SHP77 (cell line): ENCODE data around the gene ARHGAP23.
"Not testable (repeated sequence)": the region's sequence is repeated elsewhere in the genome, so short reads cannot be mapped to it uniquely, and the experiment has no call there.

Experiments used
- DNase-seq, 2 experiments: peaks; one replicate each; lab custom pipeline; 2025; lab: John Stamatoyannopoulos, UW

Gene ARHGAP23

DNA sequence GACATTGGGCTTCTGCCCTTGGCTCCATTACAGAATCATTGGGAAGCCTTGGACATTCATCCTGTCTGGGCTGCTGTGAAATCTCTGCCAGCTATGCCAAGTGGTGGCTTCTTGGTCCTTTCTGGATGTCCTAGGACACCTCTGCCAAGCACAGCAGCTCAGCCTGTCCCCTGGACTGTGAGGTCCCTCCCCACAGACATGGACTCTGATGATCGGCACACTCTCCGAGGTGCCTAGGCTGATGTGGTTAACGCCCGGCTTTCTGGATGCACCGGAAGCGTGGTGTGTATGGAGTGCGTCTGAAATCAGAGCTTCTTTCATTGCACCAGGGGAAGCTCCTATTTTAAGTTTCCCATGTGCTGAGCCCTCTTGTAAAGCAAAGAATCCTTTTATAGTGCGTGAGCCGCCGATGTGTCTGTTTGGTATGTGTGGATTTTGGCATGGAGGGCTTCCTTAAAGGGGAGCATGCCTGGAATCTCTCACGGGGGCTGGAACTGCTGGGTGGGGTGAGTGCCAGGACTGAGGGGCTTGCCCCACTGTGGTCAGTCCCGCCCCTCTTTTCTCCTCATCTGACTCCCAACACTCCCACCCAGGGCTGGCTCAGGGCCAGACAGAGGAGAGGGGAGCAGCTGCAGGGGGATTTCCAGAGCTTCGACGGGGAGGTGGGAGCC, 7.0 kb upstream of the ARHGAP23 start:
- DNase-seq: no peak

DNA sequence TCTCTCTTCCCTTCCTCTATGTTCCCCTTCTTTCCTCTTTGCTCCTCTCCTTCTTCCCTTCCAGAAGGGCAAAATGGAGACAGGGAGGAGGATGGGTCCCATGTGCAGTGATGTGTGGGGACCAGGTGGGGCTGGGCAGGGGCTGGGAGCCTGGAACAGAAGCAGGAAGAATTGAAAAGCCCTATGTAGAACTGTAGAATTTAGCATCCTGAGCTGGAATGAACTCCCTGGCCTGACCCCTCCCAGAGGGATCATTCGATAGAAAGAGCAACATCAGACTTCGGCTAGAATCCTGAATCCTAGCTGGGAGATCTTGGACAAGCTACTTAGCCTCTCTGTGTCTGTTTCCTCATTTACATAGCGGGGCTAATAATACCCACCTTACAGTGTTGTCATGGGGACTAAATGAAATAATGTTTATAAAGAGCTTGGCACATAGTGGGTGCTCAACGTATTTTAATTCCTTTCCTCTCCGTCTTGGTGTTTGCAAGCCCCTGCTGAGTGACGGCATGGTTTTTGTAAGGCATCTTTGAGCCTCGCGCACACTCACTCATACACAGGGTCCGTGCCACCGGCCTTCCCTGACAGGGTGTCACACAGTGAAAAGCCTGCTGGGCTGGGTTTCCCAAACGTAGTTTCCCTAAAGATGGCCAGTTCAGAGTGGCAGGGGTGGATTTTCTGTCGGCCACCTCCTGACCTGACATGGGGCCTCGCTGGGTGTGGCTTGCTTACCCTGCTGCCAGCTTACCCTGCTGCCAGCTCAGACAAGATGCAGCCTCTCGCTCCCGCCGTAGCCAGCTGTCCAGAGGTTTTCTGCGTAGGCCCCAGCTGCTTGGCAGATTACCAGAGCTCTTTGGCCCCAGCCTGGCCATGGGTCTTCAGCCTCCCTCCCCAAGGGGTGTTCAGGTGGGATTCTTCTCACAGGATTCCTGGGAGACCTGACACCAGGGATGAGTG, 6.1 kb upstream of the ARHGAP23 start:
- peak; percentile 48 to 69 for DNase-seq

DNA sequence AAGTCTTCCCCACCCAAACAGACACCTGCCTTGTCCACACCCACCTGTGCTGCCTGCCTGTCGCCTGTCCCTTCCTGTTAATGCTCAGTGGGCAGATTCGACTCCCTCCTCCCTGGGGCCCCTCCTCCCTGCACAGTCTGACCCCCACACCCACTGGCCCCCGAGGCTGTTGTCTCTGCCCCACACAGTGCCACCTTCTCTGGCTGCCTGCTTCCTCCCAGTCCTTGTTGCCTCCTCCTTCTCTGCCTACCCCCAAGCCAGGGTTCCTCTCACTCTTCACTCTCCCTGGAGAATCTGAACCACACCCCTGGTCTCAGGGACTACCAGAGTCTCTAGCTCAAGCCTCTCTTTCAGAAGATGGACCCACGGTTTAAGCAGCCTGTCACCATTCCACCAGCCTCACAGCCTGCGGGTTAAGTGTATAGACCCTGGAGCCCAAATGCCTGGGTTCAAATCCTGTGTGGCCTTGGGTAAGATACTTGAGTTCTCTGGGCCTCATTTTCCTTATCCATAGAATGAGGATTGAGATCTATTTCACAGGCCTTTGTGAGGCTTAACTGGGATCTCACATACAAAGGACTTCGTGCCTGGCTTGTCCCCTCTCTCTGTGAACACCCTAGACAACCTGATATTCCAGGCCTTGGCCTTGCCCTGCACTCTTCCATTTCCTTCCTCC, 3.8 kb upstream of the ARHGAP23 start:
- DNase-seq: no peak

DNA sequence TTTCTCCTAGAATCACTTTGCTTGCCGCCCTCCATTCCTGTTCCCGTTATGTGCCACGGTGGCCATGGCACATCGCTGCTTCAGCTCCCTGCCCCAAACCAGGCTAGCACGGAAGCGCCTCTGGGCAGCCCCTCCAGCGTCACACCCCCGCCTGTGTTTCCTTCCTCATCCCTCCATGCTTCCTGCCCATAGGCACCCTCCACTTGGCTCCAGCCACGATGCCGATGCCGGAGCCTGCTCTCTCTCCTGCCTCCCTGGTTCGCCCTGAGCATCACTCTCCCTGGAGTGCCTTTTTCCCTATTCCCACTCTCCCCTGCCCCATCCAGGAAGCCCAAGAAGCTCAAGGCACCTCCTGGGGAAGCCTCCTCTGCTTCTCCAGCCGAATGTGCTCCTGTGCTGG, 3.2 kb upstream of the ARHGAP23 start:
- no peak for DNase-seq

DNA sequence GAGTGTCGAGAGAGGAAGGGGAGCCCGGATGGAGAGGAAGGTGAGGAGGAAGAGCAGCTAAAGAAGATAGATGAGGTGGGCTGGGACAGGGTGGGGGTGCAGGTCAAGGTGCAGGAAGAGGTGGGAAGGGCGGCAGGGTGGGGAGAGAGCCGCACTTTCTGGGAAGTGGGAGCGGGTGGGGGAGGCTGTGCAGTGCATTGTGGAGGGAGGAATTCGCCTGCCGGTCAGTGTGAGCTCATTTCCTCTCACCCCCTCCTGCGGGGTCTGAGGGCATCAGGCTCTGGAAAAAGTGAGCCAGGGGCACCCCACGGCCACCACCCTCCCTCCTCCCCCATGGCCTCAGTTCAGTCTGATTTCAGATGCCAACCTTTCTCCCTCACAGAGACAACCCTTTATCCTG, 2.5 kb upstream of the ARHGAP23 start:
- no peak for DNase-seq

DNA sequence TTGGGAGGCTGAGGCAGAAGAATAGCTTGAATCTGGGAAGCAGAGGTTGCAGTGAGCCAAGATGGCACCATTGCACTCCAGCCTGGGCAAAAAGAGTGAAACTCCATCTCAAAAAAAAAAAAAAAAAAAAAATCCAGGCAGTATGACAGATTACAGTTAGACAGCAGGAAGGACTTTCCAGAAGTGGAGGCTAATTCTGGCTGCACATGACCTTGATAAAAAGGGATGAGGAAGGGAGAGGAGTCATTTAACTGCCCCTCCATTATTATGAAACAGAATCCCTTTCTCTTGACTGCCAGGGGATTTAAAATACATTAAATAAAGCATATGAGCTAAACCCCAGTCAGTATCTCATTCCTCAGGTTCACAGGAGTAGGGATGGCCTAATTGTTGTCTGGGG, 1.8 kb upstream of the ARHGAP23 start:
- no peak for DNase-seq

DNA sequence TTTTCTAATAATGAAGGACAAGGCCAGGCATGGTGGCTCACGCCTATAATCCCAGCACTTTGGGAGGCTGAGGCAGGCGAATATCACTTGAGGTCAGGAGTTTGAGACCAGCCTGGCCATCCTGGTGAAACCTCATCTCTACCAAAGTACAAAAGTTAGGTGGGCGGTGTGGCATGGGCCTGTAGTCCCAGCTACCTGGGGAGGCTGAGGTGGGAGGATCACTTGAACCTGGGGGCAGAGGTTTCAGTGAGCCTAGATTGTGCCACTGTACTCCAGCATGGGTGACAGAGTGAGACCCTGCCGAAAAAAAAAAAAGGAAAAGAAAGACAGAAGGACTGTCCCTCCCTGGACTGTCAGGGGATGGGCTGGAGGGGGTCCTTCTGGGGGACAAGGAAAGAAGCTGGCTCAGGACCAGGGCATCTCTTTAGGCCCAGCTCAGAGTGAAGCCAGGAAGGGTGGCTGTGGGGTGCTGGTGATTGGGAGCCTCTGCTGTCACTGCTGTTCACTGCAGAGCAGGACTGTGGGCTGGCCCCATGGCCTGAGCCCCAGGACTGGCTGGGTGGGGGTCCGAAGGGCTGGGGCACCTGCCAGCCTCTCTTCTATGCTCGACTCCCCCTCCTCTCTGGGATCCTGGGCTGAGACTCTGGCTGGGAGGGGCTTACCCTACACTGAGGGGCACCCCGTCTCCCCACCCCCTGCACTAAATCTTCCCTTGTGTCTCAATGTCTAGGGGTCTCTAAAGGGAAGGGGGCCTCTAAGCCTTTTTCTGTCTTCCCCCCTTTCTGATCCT, 909 bp upstream of the ARHGAP23 start:
- no peak for DNase-seq

DNA sequence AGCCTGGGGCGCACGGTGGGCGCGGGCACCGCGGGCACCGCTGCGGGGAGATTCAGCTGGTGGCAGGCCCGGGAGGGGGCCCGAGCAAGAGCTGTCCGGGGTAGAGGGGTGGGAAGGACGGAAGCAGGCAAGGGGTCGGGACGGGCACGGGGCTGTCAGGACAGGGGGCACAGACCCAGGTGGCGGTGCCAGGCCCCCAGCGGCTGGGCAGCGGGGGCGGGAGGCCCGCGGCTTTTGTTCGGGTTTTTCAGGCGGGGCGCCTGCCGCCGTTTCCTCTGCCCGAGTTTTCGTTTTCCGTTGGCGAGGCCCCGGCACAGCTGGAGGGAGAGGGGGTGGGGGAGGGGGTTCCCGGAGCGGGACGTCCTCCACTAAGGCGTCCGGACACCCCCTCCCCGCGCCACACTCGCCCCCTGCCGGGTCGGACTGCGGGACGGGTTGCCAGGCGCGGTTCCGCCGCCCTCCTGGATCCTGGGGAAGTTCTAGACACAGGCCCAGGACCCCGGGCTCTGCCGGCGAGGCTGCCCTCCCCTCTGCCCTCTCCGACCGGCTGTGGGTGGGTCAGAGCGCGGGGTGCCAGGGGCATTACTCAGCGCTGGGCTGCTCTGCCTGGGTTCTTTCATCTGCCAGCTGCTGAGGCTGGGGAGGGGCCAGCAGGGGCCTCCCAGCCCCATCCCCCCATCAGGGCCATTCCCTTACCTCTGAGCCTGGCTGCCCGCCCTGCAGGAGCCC, 543 bp downstream of the ARHGAP23 start:
- DNase-seq: no peak

DNA sequence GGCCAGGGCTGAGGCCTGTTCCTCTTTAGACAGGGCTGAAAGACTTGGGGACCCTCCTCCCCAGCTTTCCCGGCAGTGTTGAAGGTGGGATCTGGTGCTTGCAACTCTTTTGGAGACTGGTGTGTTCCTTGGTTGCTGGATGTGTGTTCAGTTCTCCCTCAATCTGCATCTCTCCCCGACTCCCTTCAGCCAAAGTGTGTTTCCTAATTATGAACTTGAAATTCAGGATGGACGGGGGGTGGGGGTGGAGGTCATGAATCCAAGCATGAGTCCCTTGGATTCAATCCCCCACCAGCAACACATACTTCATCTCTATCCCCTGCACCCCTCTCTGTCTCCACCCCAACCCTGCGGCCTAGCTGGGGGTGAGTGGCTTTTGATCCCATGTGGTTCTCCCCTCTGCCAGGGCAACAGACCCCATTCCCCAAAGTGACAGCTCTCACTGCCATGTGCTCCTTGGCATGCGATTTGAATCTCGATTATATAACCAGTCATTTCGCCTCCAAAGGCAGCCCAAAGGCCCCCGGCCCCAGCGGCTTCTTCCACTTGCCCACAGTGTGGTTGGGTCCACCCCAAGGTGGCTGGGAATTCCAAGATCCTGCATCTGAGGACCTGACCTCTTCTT, 1.3 kb downstream of the ARHGAP23 start:
- no peak for DNase-seq

DNA sequence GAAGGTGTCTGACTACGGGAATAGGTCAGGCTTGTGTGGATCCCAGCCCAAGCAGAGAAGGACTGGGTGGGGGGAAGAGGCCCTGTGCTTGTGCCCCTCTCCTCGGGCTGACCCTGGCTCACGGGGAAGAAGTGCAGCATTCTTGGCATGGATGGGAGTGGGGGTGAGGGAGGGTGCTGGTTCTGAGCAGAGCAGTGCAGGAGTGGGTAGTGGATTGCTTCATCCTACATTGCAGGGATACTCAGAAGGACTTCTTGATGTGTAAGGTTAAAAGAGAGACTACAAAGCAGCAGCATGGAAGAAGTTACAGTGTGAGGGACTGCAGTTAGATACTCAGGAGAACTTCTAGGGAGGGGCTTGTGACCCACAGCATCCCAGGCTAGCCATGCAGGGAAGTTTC, 2.1 kb downstream of the ARHGAP23 start:
- DNase-seq: no peak

DNA sequence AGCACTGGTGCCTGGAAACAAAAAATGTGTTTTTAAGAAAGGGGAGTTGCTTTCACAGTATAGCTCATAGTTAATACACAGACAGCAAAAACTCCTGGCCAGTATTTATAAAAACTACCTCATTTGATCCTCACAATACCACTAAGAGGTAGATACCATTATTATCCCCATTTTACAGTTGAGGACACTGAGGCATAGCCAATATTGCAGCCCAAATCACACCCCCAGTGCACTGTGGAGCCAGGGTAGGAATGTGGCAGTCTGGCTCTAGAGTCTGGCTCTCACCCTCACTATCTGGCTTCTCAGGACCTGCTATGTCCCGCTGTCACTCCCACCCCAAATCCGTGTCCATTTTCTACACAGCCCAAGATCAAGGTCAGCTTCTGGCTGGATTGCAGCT, 2.6 kb downstream of the ARHGAP23 start:
- no peak for DNase-seq

DNA sequence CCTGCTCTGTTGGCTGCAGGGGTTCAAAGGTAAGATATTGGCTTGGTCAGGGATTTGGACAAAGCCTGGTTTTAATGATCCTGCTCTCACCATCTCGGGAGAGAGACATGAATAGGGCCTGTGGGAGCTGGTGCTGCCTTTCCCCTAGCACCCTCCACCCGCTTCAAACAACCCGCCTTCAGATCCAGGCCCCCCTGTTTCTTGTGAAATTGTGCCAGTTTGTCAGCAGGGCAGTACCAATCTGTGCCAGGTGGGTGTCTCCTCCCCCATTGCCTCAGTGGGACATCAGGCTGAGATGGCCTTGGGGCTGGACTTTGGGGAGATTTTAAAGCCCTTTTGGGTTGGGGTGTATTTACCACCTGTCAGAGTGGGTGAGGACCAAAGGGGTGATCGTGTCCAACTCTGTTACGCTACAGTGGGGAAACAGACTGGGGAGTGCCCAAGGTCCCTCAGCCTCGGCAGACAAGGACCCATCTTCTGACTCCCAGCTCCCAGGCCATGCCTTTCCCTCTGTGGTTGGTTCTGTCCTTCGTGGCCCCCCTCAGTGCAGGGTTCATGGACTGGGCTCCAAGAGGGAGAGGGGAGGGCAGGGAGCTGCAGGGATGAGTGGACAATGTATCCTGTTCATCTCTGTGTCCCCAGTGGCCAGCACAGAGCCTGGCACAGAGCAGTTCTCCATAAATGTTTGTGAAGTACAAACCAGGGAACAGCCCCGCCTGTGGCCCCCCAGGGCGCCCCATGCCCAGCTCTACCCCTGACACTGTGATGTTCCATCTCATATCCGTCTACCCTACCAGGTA, 3.3 kb downstream of the ARHGAP23 start:
- no peak for DNase-seq

DNA sequence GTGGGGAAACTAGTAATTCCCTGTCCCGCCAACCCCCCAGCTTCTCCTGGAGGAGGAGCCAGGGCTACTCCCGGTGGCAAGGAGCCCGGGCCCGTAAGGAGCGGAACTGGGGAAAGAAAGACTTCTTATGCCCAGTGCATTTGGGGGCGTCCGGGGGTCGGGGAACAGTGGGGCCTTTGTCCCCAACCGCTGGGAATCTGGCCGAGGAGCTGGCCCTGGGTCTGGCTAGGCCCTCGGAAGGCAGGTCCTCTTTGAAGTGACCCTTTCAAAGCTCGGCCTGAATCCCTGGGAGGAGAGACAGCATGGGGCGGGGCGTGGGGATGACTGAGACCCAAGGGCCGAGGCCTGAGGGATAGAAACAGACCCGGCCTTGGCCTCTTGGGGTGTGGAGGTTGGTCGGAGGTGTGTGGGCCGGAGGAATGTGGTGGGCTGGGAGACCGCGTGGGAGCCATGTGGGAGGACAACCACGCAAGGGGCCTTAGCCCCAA, 6.0 kb downstream of the ARHGAP23 start:
- no peak for DNase-seq

DNA sequence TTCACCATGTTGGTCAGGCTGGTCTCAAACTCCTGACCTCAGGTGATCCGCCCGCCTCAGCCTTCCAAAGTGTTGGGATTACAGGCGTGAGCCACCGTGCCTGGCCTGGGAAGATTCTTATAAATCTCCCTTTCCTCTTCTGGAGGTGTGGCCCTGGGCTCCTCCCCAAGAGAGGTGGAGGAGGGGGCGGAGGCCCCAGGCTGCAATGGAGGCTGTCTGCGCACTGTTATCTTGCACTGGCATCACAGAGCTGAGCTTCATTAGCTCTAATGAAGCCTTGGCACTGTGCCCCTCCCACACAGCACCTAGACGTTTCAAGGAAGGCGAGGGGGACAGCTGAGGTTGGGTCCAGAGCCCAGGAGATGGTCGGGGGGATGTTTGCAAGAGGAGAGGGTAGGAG, 7.5 kb downstream of the ARHGAP23 start:
- DNase-seq: no peak

DNA sequence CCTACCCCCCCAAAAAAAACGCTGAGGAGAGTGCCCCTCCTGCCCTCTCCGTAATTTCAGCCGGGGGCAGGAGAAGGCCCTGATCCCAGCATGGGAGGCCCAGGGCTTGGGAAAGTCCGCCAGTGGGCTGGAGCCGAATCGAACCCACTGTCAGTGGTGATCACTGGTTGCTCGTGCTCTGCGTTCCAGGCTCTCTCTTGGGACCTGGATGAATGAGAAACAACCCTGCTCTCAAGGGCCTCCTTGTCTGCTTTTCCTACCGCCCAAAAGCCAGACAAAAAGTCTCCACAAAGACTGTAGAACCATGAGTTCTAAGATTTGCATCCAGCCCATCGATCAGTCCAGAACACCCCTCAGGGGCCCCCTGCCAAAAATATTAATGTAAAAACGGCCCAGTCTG, 8.1 kb downstream of the ARHGAP23 start:
- DNase-seq: no peak

DNA sequence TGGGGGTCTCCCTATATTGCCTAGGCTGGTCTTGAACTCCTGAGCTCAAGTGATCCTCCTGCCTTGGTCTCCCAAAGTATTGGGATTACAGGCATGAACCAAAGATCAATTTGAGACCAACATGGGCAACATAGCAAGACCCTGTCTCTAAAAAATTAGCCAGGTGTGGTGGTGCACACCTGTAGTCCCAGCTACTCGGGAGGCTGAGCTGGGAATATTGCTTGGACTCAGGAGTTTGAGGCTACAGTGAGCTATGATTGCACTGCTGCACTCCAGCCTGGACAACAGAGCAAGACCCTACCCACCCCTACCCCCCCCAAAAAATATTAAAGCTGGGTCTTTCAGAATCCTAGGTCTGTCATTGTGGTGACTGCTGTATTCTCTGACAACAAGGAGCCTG, 9.0 kb downstream of the ARHGAP23 start:
- not testable (repeated sequence) for DNase-seq

DNA sequence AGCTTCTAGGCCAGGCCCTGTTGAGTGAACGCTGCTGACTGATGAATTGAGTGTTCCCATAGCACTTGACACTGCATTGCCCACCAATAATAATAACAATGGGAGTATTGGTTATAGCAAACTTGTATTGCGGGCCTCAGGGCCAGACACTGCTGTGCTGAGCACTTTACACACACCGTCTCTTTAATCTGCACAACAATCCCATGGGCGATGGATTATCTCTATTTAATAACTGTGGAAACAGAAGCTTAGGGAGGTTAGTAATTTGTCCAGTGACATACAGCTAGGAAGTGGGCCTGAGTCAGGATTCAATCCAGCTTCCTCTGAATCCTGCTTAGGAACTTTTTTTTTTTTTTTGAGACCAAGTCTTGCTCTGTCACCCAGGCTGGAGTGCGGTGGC, 11.2 kb downstream of the ARHGAP23 start:
- DNase-seq: no peak

DNA sequence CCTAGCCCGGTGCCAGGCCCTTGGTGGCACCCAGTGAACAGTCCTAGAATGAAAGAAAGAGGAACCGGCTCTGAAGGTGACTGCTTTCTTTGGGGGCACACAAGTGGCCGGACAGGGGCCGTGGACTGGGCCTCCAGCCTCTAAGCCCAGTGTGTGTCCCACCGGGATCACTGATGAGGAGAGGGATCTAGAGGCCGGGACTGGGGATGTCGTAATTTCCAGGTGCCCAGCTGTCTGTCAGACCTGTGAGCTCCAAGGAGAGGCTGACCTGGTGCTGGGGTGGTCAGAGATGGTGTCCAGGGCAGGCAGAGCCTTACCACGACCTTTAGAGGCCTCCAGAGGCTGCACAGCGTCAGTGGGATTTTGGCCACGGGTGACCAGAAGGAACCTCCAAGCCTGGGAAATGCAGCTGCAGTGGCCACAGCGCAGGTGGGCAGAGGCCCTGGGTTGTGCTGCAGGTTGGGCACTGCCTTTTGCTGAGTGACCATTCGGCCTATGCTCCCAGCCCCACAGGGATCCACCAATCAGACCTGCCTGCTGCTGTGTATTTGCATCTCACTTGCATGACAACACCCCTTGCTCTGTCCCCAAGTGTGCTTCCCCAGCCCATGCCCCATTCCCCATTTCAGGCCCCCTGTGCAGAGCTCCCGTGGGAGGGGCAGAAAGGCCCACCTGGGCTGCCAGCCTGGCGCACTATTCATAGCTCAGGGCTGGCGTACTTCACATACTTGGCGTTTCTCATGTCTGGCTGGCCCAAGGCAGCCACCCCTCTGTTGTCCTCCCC, 12.5 kb downstream of the ARHGAP23 start:
- no peak for DNase-seq

DNA sequence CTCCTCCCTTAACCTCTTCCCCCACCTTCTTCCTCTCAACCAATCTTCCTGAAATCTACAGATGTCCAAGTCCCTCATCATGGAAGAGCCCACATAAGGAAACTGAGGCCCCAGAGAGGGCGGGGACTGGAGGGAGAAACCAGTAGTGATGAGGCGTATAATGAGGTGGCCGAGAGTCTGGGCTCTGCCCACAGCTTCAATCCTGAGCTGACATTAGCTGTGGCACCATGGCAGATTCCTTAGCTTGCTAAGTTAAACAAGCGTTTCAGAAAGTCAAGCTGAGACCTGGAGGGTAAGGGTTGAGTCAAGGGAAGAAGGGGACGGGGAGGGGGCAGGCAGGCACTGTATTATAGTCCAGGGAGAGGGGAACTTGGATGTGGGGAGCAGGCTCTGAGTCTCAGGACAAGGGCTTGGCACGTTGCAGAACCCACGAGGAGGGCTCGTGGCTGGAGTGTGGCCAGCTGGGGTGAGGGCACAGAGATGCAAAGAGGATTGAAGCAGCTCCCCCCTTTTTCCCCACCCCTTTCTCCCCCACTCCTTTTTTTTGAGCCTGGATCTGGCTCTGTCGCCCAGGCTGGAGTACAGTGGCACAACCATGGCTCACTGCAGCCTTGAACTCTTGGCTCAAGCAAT, 13.3 kb downstream of the ARHGAP23 start:
- DNase-seq: no peak
